OCI-LY7 (cell line): ENCODE data around the gene EYS. TPM values are rescaled to one million over a fixed set of nuclear protein-coding genes. Genes with fewer than 3 reads are reported as not detected.

ENCODE experiments used
- BruUV-seq: library from RNA; stranded (reverse); fragments of 400-500 nt; replicated peaks from 2 replicates; lab custom pipeline; 2021; lab: Mats Ljungman, UMichigan
- CTCF ChIA-PET: fragments of 300-600 bp; sonication (Branson Sonifier 250); formaldehyde crosslinking; loops from one replicate; lab custom pipeline; 2022; ENCODE audit warnings: antibody characterized with exemption; ENCODE audit not compliant: unreplicated experiment; lab: Charles Lee
- POLR2A ChIA-PET: fragments of 300-600 bp; sonication (Branson Sonifier 250); formaldehyde crosslinking; loops from one replicate; lab custom pipeline; 2022; ENCODE audit warnings: antibody characterized with exemption; lab: Charles Lee
- DNase-seq: peaks from one replicate; pipeline ENCODE4 v3.0.0-alpha.2; 2015; ENCODE audit warnings: low spot score
- H2AFZ ChIP-seq: fragments of 200-600 bp; sonication (generic), shearing (Covaris generic); 2 replicates; pipeline ENCODE4 v1.6.1; 2014; ENCODE audit warnings: mild to moderate bottlenecking, antibody characterized with exemption, low read length, moderate library complexity
- H3K27ac ChIP-seq: fragments of 200-600 bp; sonication (generic); 2 replicates; pipeline ENCODE4 v1.5.1; 2014; ENCODE audit warnings: mixed run types, low read depth, mild to moderate bottlenecking, moderate library complexity, low read length, inconsistent platforms; ENCODE audit not compliant: poor library complexity, severe bottlenecking
- H3K36me3 ChIP-seq: fragments of 200-600 bp; sonication (generic); 2 replicates; pipeline ENCODE4 v1.6.1; 2014; ENCODE audit warnings: mild to moderate bottlenecking, antibody characterized with exemption, low read length, moderate library complexity, mixed read lengths; ENCODE audit not compliant: insufficient read depth
- H3K4me1 ChIP-seq: fragments of 200-600 bp; sonication (generic); 2 replicates; pipeline ENCODE4 v1.5.1; 2014; ENCODE audit warnings: mild to moderate bottlenecking, low read length; ENCODE audit not compliant: insufficient read depth, poor library complexity, severe bottlenecking
- H3K4me2 ChIP-seq: fragments of 200-600 bp; sonication (generic); 2 replicates; pipeline ENCODE4 v1.6.1; 2014; ENCODE audit warnings: mild to moderate bottlenecking, low read length
- H3K4me3 ChIP-seq: fragments of 200-600 bp; sonication (generic); 2 replicates; pipeline ENCODE4 v1.5.1; 2014; ENCODE audit warnings: mild to moderate bottlenecking, low read depth, low read length; ENCODE audit not compliant: poor library complexity, severe bottlenecking
- H3K79me2 ChIP-seq: fragments of 200-600 bp; sonication (generic); 2 replicates; pipeline ENCODE4 v1.6.1; 2016; ENCODE audit warnings: low read depth, mild to moderate bottlenecking, low read length, moderate library complexity, mixed read lengths; ENCODE audit not compliant: insufficient read depth
- H3K9me2 ChIP-seq: fragments of 200-600 bp; sonication (generic); 2 replicates; pipeline ENCODE4 v1.6.1; 2016; ENCODE audit warnings: mild to moderate bottlenecking, low read length, mixed read lengths; ENCODE audit not compliant: insufficient read depth
- H3K9me3 ChIP-seq: fragments of 200-600 bp; sonication (generic); 2 replicates; pipeline ENCODE4 v1.6.1; 2014; ENCODE audit warnings: mild to moderate bottlenecking, mixed run types, low read length, mixed read lengths
- H4K20me1 ChIP-seq: fragments of 200-600 bp; sonication (generic); 2 replicates; pipeline ENCODE4 v1.6.1; 2014; ENCODE audit warnings: mild to moderate bottlenecking, antibody characterized with exemption, low read length, moderate library complexity, mixed read lengths; ENCODE audit not compliant: insufficient read depth
- EZH2phosphoT487 ChIP-seq: fragments of 200-600 bp; sonication (generic); IDR thresholded peaks from 2 replicates; pipeline ENCODE4 v1.6.1; 2018; ENCODE audit warnings: low read depth, borderline replicate concordance, mild to moderate bottlenecking, mixed run types, antibody characterized with exemption, low read length, moderate library complexity, mixed read lengths
- intact Hi-C: fragments of 100-400 bp; cut with micrococcal nuclease; formaldehyde crosslinking; loops from one replicate; pipeline ENCODE4 v1.10.0; 2022; ENCODE audit not compliant: unreplicated experiment
- total RNA-seq, 2 experiments: library from RNA; depleted of rRNA in 1 of 2; stranded (reverse); fragments of >200 nt in 1 of 2; shearing (Covaris generic) in 1 of 2; gene quantifications; 2 replicates each; pipeline ENCODE4 v1.2.3, GENCODE V29; 2014 to 2022
- TF ChIP-seq, protein P1 (sequence below): fragments of 200-600 bp; sonication (generic); conservative IDR thresholded peaks from 2 replicates; pipeline ENCODE4 v1.5.1; 2014; ENCODE audit warnings: mild to moderate bottlenecking, antibody characterized with exemption, low read length, moderate library complexity, mixed read lengths

The EYS gene
- total RNA-seq, 2 experiments from 2014 or later, result not detected

DNA sequence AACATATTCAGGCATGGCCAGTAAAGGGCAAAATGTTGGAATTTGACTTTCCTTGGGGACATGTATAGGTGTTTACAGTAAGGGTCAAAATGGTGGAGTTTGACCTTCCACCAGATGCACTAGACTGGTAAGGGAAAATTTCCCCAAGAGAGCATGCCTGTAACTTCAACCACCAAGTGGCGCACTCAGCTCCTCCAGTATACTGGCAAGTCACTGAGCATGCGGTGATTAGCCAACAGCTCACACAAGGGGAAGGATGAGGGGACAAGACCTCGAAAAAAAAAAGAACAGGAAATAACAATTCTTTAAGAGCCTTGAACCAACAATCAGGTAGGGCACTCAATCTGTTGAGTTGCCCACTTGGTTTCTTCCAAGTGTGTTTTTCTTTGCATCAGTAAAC is 140.9 kb downstream of the EYS start:
- Histone ChIP-seq H3K36me3 (no peaks in the 10 kb centered on the region), H4K20me1 (no peaks in the 10 kb centered on the region), H3K27ac (no peak overlapping the region), H3K4me1 (no peaks in the 10 kb centered on the region), H3K9me2 (no peaks in the 10 kb centered on the region), H3K79me2 (no peaks in the 10 kb centered on the region), H2AFZ (no peak overlapping the region), H3K4me2 (no peak overlapping the region), H3K9me3 (no peaks in the 10 kb centered on the region), H3K4me3 (no peak overlapping the region)
- no peak for TF ChIP-seq EZH2phosphoT487
- TF ChIP-seq, protein P1, sequence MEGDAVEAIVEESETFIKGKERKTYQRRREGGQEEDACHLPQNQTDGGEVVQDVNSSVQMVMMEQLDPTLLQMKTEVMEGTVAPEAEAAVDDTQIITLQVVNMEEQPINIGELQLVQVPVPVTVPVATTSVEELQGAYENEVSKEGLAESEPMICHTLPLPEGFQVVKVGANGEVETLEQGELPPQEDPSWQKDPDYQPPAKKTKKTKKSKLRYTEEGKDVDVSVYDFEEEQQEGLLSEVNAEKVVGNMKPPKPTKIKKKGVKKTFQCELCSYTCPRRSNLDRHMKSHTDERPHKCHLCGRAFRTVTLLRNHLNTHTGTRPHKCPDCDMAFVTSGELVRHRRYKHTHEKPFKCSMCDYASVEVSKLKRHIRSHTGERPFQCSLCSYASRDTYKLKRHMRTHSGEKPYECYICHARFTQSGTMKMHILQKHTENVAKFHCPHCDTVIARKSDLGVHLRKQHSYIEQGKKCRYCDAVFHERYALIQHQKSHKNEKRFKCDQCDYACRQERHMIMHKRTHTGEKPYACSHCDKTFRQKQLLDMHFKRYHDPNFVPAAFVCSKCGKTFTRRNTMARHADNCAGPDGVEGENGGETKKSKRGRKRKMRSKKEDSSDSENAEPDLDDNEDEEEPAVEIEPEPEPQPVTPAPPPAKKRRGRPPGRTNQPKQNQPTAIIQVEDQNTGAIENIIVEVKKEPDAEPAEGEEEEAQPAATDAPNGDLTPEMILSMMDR, result no peak
- ChIA-PET POLR2A (interaction anchor here (0.6 kb wide), 1 partner anchor 134 kb away, joined by 6 read pairs; no protein-coding TSS in a partner anchor), CTCF (no interaction called here)
- intact Hi-C loops, result no loop called here
- peak; percentile 1 for DNase-seq
- no TSS peak for BruUV-seq

DNA sequence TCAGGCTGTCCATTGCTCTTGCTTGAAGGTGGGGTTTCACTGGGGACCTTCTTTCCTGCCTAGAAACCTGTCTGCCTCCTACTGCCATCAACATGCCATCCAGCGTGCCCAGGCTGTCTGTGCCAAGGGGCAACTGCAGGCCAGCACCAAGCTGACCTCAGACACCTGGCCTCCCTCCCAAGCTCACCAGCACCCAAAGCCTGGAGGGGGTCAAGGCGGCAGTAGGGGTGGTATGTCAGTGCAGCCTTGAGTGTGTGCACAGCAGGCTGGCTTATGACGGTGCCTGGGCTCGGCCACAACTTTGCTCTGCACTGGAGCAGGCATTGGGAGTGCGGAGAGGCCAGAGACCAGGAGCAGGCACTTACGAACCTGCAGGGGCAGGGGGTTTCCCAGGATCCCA is 149.0 kb downstream of the EYS start:
- no peaks in the 10 kb centered on the region for H3K9me2 ChIP-seq
- no peak for TF ChIP-seq EZH2phosphoT487
- TF ChIP-seq, protein P1, result no peak
- H4K20me1 ChIP-seq, result no peaks in the 10 kb centered on the region
- H3K4me2 ChIP-seq, result no peak overlapping the region
- H3K4me3 ChIP-seq, result no peak overlapping the region
- no peak overlapping the region for H3K27ac ChIP-seq
- POLR2A ChIA-PET, result interaction anchor here (0.6 to 0.7 kb wide), 2 partner anchors 170 to 791 kb away, joined by 3 read pairs; no protein-coding TSS in a partner anchor
- no peak overlapping the region for H2AFZ ChIP-seq
- H3K9me3 ChIP-seq, result no peaks in the 10 kb centered on the region
- no peaks in the 10 kb centered on the region for H3K4me1 ChIP-seq
- CTCF ChIA-PET, result no interaction called here
- no TSS peak for BruUV-seq
- no peaks in the 10 kb centered on the region for H3K79me2 ChIP-seq
- DNase-seq, result no peak
- intact Hi-C loops, result no loop called here
- no peaks in the 10 kb centered on the region for H3K36me3 ChIP-seq

DNA sequence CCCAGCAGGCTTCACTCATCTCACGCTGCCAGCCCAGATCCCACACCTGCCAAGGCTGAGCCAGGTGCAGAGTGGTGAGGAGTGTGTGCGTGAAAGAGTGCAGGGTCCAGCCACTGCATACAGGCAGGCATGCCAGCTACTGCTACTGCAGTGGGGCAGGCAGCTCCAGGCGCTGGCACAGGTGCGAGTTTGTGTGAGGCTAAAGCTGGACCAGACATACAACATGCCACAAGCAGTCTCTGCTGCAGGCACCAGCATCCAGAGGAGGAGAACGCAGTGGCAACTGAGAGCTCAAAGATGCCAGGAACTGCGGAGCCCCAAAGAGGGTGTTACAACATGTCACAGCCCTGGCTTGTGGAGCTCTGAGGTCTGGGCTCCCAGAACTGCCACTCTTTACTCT is 149.8 kb downstream of the EYS start:
- intact Hi-C loops, result no loop called here
- Histone ChIP-seq H3K79me2 (no peaks in the 10 kb centered on the region), H3K4me2 (no peak overlapping the region), H2AFZ (no peak overlapping the region), H3K4me1 (no peaks in the 10 kb centered on the region), H3K9me3 (no peaks in the 10 kb centered on the region), H4K20me1 (no peaks in the 10 kb centered on the region), H3K36me3 (no peaks in the 10 kb centered on the region), H3K27ac (no peak overlapping the region), H3K9me2 (no peaks in the 10 kb centered on the region), H3K4me3 (no peak overlapping the region)
- no TSS peak for BruUV-seq
- ChIA-PET CTCF (no interaction called here), POLR2A (no interaction called here)
- TF ChIP-seq, protein P1, result no peak
- TF ChIP-seq EZH2phosphoT487, result no peak
- no peak for DNase-seq
